Spleen (tissue), 11 donors: Measurements from ENCODE around the gene DNER. TPM values are rescaled to one million over a fixed set of nuclear protein-coding genes. Genes with fewer than 3 reads are reported as not detected.

Experiments used
- DNase-seq: peaks from one replicate; pipeline ENCODE4 v3.0.0-alpha.2; 2020
- H3K27ac ChIP-seq, 8 donors: fragments of 200-600 bp; sonication (generic) in 7 of 8; 1 replicate in 4 of 8; 2 replicates in 4 of 8; pipeline versions ENCODE4 v1.5.0 to v1.8.0; 2016 to 2021; ENCODE audit warnings: inconsistent platforms in 4 of 8, mild to moderate bottlenecking in 4 of 8, moderate library complexity in 1 of 8
- H3K27me3 ChIP-seq, 7 donors: fragments of 200-600 bp; sonication (generic) in 6 of 7; replicated peaks in 1 of 7; 1 replicate in 4 of 7; 2 replicates in 3 of 7; pipeline versions ENCODE4 v1.5.0 to v1.8.0; 2016 to 2021; ENCODE audit warnings: inconsistent platforms in 3 of 7, mild to moderate bottlenecking in 1 of 7
- H3K36me3 ChIP-seq, 6 donors: fragments of 200-600 bp; sonication (generic) in 5 of 6; 1 replicate in 4 of 6; 2 replicates in 2 of 6; pipeline versions ENCODE4 v1.5.0 to v1.8.0; 2016 to 2021; ENCODE audit warnings: inconsistent platforms in 2 of 6
- H3K4me1 ChIP-seq, 6 donors: fragments of 200-600 bp; sonication (generic) in 5 of 6; 1 replicate in 3 of 6; 2 replicates in 3 of 6; pipeline versions ENCODE4 v1.5.0 to v1.8.0; 2016 to 2021; ENCODE audit warnings: inconsistent platforms in 3 of 6
- H3K4me3 ChIP-seq, 8 donors: fragments of 200-600 bp; sonication (generic) in 7 of 8; 1 replicate in 4 of 8; 2 replicates in 4 of 8; pipeline versions ENCODE4 v1.5.0 to v1.8.0; 2016 to 2021; ENCODE audit warnings: inconsistent platforms in 4 of 8, mild to moderate bottlenecking in 4 of 8, moderate library complexity in 2 of 8
- H3K9me3 ChIP-seq, 8 donors: fragments of 200-600 bp; sonication (generic) in 7 of 8; 1 replicate in 4 of 8; 2 replicates in 4 of 8; pipeline versions ENCODE4 v1.5.0 to v1.8.0; 2016 to 2021; ENCODE audit warnings: inconsistent platforms in 4 of 8
- CTCF ChIP-seq, 11 experiments: fragments of 200-600 bp in 7 of 11; fragments of 450-650 bp in 4 of 11; sonication (generic) in 4 of 11; IDR thresholded peaks in 8 of 11; conservative IDR thresholded peaks in 3 of 11; 1 replicate in 7 of 11; 2 replicates in 4 of 11; pipeline versions ENCODE4 v1.4.0 to v1.8.0; 2016 to 2021; ENCODE audit warnings: antibody characterized with exemption in 11 of 11, inconsistent platforms in 4 of 11, mild to moderate bottlenecking in 1 of 11
- POLR2A ChIP-seq, 3 donors: fragments of 450-650 bp; IDR thresholded peaks; one replicate each; pipeline ENCODE4 v1.5.1; 2017; ENCODE audit warnings: antibody characterized with exemption in 3 of 3, mild to moderate bottlenecking in 1 of 3
- POLR2AphosphoS5 ChIP-seq, 3 donors: sonication (generic); formaldehyde crosslinking; IDR thresholded peaks; one replicate each; pipeline ENCODE4 v1.5.1; 2017; ENCODE audit warnings: antibody characterized with exemption in 3 of 3
- WGBS, 5 donors: extraction: QIAGEN DNeasy Blood & Tissue Kit in 3 of 5; methylation state at CpG; one replicate each; pipeline versions ENCODE4 v1.1.5 to v1.1.7; 2013 to 2018; 5-methylcytosine and 5-hydroxymethylcytosine counted together
- intact Hi-C: fragments of 100-400 bp; cut with DNase I; formaldehyde crosslinking; loops from one replicate; pipeline ENCODE4 v1.15.0; 2023; ENCODE audit warnings: low total_unique reads
- polyA plus RNA-seq, 3 donors: library from polyadenylated mRNA; stranded (reverse); fragments of 200-250 nt; gene quantifications; one replicate each; pipeline ENCODE4 v1.2.1, GENCODE V29; 2013
- total RNA-seq, 7 donors: library from RNA; depleted of rRNA in 3 of 7; stranded (reverse); fragments of >200 nt in 3 of 7; fragmentation: NEBNext Ultra II Directional in 4 of 7; extraction: Animal tissue kit (Norgen Biotek cat#: 25700) in 4 of 7; gene quantifications; one replicate each; pipeline versions ENCODE4 v1.1.0 to v1.2.1, GENCODE V29; 2016 to 2021
- donor health status: healthy with polysubstance abuse.
- donor health status: DM: no; HTN: no; CAD: no; lungs with moderate emphysema.
- donor health status: DM: no; HTN: no; CAD: no.
- donor health status: Bipolar disorder and iron deficiency.
- donor health status: healthy.
- donor health status: DM: no; HTN: no; CAD: no.
- donor health status: DM: yes; HTN: yes; CAD: no.

Gene DNER
- total and polyA plus RNA-seq, 10 donors = 0.03 to 0.58 (median 0.26) TPM; not detected in 3

DNA sequence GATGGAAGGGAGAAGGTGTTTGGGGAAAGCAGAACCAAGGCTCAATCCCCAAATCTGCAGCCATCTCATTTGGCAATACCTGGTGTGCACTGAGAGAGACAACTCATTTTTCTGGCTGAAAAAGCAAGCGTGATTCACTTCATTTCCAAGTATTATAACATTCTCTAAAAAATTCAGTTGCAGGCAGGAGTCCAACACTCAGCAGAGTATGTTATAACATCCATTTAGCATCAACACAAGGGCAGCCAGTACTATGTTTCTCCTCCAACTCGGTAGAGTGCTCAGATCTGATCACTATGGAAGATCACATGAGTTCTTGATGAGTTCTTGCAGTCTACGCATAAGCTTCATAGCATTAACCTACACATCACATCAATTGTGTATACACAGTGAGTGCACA, 343.8 kb downstream of the DNER start:
- whole genome bisulfite sequencing, 5 donors = 72 to 86% (median 78%) methylated on average over 3 of the region's 3 CpGs
- H3K27ac ChIP-seq = no peak overlapping the region
- H3K4me1 ChIP-seq = no peaks in the 10 kb centered on the region
- TF ChIP-seq CTCF (IDR thresholded peaks at IDR 0.05 in 8 of 11, conservative IDR thresholded peaks at IDR 0.05 in 3 of 11) (no peak), POLR2AphosphoS5 (IDR thresholded peaks at IDR 0.05) (no peak), POLR2A (IDR thresholded peaks at IDR 0.05) (no peak)
- no peak for DNase-seq
- H3K27me3 ChIP-seq = no peaks in the 10 kb centered on the region
- H3K36me3 ChIP-seq = no peaks in the 10 kb centered on the region
- peaks cover 0 to 22% (median 5%) of the 10 kb centered on the region in 8 donors for H3K9me3 ChIP-seq
- H3K4me3 ChIP-seq = no peak overlapping the region
- intact Hi-C loops = no loop called here

DNA sequence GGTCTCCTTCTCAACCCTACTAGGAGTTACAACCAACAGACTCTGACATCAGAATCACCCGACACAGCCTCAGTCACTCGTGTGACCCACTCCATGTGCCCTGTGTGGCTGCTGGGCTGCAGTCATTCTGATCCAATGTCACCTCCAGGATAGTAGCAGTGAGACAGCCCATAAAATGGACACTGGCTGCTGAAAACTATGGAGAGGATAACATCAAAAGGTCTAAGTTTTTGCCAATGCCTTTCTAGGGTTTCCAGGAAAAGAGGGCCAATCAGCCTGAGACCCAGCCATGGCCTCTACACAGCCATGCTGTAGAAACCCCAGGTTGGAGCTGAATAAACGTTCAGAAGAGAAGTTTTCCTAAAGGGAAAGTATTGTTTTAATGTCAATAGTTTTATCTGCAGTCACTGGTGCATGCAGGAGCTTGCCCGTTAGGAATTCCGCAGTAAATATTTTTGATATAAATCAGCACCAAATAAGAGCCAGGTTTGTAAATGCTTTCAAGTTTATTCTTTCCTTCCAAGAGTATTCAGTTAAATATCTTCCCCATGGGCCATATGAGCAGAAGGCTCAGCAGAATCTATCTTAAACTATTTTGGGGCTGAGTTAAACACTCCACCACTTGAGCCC, 351.1 kb downstream of the DNER start:
- WGBS, 5 donors = 77 to 84% (median 80%) methylated on average over 5 of the region's 5 CpGs
- Histone ChIP-seq H3K27ac (no peak overlapping the region), H3K9me3 (peaks cover 0 to 11% (median 0%) of the 10 kb centered on the region in 8 donors), H3K4me3 (no peak overlapping the region), H3K36me3 (no peaks in the 10 kb centered on the region), H3K27me3 (no peaks in the 10 kb centered on the region), H3K4me1 (no peaks in the 10 kb centered on the region)
- intact Hi-C loops = no loop called here
- DNase-seq = no peak
- TF ChIP-seq CTCF (IDR thresholded peaks at IDR 0.05 in 8 of 11, conservative IDR thresholded peaks at IDR 0.05 in 3 of 11) (no peak), POLR2A (IDR thresholded peaks at IDR 0.05) (no peak), POLR2AphosphoS5 (IDR thresholded peaks at IDR 0.05) (no peak)

GRCh38 chr2:229350883-229351282, 363.5 kb downstream of the DNER start:
- Histone ChIP-seq H3K27me3 (no peaks in the 10 kb centered on the region), H3K27ac (no peak overlapping the region), H3K9me3 (peaks cover 0 to 11% (median 6%) of the 10 kb centered on the region in 8 donors), H3K4me3 (no peak overlapping the region), H3K4me1 (no peaks in the 10 kb centered on the region), H3K36me3 (no peaks in the 10 kb centered on the region)
- intact Hi-C loops = no loop called here
- no peak for DNase-seq
- no peak for TF ChIP-seq POLR2AphosphoS5 (IDR thresholded peaks at IDR 0.05)
- no peak for TF ChIP-seq POLR2A (IDR thresholded peaks at IDR 0.05)
- peak in 1 of 11 experiments; percentile 18 for TF ChIP-seq CTCF (IDR thresholded peaks at IDR 0.05 in 8 of 11, conservative IDR thresholded peaks at IDR 0.05 in 3 of 11)

DNA sequence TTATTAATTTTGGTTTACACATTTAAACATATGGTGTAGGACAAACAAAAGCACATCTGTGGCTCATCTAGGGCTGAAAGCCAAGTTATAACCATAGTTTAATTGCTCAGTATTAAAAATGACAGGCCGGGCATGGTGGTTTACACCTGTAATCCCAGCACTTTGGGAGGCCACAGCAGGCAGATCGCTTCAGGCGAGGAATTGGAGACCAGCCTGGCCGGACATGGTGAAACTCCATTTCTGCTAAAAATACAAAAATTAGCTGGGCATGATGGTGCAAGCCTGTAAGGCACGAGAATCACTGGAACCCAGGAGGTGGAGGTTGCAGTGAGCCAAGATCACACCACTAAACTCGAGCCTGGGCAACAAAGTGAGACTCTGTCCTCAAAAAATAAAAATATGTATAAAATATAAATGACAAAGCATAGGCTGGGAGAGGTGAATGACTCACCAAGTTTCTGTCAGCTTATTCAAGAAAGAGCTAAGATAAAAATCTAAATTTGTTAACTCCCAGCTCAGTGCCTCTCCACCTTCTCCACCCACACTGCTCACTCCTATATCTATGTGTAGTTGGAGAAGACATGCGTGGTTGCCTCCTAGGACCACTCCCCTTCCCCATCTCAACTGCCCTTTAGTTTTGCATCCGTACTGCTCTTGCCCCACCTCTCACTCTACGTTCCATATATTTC, 364.1 kb downstream of the DNER start:
- TF ChIP-seq POLR2A (IDR thresholded peaks at IDR 0.05) (no peak), CTCF (IDR thresholded peaks at IDR 0.05 in 8 of 11, conservative IDR thresholded peaks at IDR 0.05 in 3 of 11) (no peak), POLR2AphosphoS5 (IDR thresholded peaks at IDR 0.05) (no peak)
- H3K36me3 ChIP-seq = no peaks in the 10 kb centered on the region
- no peaks in the 10 kb centered on the region for H3K27me3 ChIP-seq
- no peak for DNase-seq
- intact Hi-C loops = no loop called here
- peaks cover 0 to 11% (median 6%) of the 10 kb centered on the region in 8 donors for H3K9me3 ChIP-seq
- no peaks in the 10 kb centered on the region for H3K4me1 ChIP-seq
- H3K4me3 ChIP-seq = no peak overlapping the region
- H3K27ac ChIP-seq = no peak overlapping the region
- WGBS, 5 donors = 72 to 88% (median 77%) methylated on average over 9 of the region's 9 CpGs
